T-helper 1 cell treated with Interleukin-12 subunit alpha and Interleukin-12 subunit beta and Interleukin-4 antibody, amounts not matched to agents 30 μg/mL and 1 μg/mL, for 36 hours (primary cell): ENCODE results near the gene KISS1R.
A peak's percentile ranks its signal among the peaks of the same experiment; 100 is the strongest.

Experiments
- H3K27ac Mint-ChIP-seq: one replicate; pipeline ENCODE4 v1.8.0; 2021; ENCODE audit warnings: mild to moderate bottlenecking, mixed read lengths
- H3K27me3 Mint-ChIP-seq: one replicate; pipeline ENCODE4 v1.8.0; 2021; ENCODE audit warnings: low read depth, mixed read lengths
- H3K36me3 Mint-ChIP-seq: one replicate; pipeline ENCODE4 v1.8.0; 2021; ENCODE audit warnings: low read depth, mixed read lengths
- H3K4me1 Mint-ChIP-seq: one replicate; pipeline ENCODE4 v1.8.0; 2021; ENCODE audit warnings: low read depth, mixed read lengths
- H3K4me3 Mint-ChIP-seq: one replicate; pipeline ENCODE4 v1.8.0; 2021; ENCODE audit warnings: mild to moderate bottlenecking, moderate library complexity, mixed read lengths
- H3K9me3 Mint-ChIP-seq: one replicate; pipeline ENCODE4 v1.8.0; 2021; ENCODE audit warnings: mixed read lengths

Gene KISS1R

DNA sequence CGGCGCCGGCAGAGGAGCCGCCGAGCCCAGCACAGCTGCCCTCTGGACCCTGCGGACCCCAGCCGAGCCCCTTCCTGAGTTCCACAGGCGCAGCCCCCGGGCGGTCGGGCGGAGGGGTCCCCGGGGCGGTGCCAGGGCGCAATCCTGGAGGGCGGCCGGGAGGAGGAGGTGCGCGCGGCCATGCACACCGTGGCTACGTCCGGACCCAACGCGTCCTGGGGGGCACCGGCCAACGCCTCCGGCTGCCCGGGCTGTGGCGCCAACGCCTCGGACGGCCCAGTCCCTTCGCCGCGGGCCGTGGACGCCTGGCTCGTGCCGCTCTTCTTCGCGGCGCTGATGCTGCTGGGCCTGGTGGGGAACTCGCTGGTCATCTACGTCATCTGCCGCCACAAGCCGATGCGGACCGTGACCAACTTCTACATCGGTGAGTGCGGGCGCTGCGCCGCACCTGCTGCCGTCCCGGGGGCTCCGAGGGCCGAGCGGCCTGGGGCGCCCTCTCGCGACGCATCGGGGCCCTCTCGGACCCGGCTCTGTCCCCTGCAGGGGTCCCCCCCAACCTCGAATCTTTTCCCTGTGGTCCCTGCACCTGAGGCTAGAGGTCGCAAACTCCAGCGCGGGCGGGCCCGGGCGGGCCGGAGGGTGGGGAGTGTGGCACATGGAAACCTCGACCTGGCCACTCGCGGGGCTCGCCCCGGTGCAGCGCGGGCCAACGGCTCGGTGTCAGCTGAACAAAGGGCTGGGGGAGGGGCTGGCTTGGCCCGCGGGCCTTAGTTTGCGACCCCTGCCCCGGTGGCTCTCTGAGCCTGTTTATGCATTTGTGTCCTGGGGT is at the start of gene KISS1R:
Gene KISS1R (plus strand): TSS at position 11 of the 829 bp plus-strand sequence. CDS start 170 bp downstream, at position 181.
- Mint-ChIP-seq H3K36me3 (peaks cover 1% of the 10 kb centered on the region), H3K4me3 (peak within 1 kb of the TSS; percentile 63), H3K27me3 (peaks cover 3% of the 10 kb centered on the region), H3K9me3 (no peaks in the 10 kb centered on the region), H3K27ac (peak within 1 kb of the TSS; percentile 63), H3K4me1 (peaks cover 15% of the 10 kb centered on the region)

DNA sequence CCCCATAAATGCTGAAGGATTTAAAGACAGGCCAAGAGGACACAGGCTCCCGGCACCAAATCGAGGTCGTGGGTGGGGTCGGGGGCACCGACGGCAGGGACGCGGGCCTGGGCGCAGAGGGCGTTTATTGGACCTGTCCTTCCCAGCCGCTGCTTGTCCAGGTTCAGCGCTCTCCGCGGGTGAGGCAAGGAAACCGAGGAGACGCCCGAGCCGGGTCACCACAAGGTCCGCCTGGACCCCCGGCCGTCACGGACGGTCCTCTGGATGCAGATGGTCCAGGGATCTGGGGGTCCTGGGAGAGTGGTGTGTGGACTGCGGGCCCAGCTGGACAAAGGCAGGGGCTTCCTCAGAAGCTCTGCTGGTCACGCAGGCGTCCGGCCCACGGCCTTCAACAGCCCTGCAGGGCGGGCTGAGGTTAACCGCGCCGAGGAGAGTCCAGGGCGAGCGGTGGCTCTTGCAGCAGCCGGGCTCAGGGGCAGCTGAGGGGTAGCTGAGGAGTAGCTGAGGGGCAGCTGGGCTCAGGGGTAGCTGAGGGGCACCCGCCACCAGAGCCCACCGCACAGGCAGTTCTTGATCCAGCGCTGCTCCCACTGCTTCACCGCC is 49.2 kb upstream of the KISS1R start:
- H3K36me3 Mint-ChIP-seq = peaks cover 15% of the 10 kb centered on the region
- no peak overlapping the region for H3K27ac Mint-ChIP-seq
- H3K4me3 Mint-ChIP-seq = no peak overlapping the region
- peaks cover 5% of the 10 kb centered on the region for H3K4me1 Mint-ChIP-seq
- H3K9me3 Mint-ChIP-seq = no peaks in the 10 kb centered on the region
- H3K27me3 Mint-ChIP-seq = no peaks in the 10 kb centered on the region

DNA sequence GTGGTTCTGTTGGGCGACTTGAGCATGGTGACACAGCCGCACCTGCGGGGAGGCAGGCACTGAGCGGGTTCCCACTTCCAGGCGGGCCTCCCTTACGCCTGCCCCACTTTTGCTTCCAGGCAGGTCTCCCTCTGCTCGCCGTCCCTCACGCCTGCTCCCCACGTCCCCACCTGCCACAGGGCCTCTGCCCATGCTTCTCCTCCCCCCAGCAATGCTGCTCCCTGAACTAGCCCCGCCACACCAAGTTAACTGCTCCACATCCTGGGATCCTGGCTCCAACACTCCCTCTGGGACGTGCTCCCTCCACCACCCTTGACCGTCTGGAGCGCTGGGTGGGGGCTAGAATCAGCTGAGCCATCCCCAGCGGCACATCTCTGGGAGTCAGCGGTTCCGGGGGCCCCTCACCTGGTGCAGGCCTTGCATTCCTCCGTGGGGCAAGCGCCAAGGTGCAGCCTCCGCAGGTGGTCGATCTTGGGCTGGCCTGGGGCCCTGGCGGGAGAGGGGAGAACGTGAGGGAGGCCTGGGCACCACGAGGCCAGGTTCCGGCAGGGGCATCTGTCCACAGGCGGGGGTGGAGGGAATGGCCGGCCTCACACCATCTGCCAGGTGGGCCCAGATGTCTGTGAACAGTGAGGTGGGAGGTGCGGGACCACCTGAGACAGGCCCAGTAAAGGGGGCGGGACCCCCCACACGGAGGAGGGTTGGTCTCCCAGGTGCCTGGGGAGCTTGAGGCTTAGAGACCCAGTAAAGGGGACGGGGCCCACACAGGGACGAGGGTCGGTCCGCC is 48.5 kb upstream of the KISS1R start:
- Mint-ChIP-seq H3K27me3 (no peaks in the 10 kb centered on the region), H3K4me1 (peaks cover 5% of the 10 kb centered on the region), H3K36me3 (peaks cover 15% of the 10 kb centered on the region), H3K27ac (no peak overlapping the region), H3K9me3 (no peaks in the 10 kb centered on the region), H3K4me3 (no peak overlapping the region)

DNA sequence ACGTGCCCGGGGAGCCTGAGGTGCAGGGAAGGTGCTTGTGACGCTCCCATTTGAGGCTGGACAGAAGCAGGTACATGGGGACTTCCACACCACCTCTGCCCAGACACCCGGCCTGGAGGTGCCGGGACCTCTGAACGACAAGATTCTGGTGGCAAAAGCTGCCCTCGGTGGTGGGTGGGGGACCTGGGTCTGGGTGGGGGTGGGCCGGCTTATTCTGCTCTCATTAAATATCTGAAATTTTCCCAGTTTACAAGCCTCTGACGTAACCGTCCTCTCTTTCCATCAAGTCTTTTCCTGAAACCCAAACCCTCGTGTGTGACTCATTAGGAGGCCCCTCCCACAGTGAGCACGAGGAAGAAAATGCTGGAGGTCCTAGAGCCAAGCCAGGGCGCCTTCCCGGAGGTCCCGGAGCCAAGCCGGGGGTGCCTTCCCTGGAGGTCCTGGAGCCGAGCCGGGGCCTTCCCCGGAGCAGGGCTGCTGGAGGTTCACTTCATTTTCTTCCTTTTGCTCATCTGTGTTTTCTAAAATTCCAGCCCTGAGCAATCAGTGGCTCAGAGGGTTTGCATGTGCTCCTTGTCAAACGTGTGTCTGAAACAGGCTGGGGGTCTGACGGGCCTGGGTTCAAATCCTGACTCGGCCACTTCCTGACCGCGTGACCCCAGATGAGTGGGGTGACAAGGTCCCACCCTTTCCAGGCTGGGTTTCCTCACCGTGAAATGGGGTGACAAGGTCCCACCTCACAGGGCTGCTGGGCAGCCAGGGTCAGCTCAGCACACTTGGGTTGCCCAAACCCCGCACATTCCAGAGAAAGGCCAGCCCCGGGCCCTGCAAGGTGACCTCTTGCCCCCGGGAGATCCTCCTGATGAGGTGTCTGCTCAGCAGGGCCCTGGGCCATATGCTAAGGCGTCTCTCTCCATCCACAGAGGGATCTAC is 47.6 kb upstream of the KISS1R start:
- H3K27ac Mint-ChIP-seq = no peak overlapping the region
- no peaks in the 10 kb centered on the region for H3K9me3 Mint-ChIP-seq
- H3K36me3 Mint-ChIP-seq = peaks cover 15% of the 10 kb centered on the region
- H3K27me3 Mint-ChIP-seq = no peaks in the 10 kb centered on the region
- peaks cover 5% of the 10 kb centered on the region for H3K4me1 Mint-ChIP-seq
- no peak overlapping the region for H3K4me3 Mint-ChIP-seq

DNA sequence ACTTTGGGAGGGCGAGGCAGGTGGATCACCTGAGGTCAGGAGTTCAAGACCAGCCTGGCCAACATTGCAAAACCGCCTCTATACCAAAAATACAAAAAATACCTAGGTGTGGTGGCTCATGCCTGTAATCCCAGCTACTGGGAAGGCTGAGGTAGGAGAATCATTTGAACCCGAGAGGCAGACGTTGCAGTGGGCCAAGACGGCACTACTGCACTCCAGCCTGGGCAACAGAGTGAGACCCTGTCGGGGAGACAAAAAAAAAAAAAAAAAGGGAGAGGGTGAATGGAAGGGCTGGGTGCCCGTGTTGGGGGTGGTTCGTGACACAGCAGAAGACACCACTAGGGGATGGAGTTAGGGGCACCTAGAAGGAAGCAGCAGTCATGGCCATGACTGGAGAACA is 46.8 kb upstream of the KISS1R start:
- H3K4me1 Mint-ChIP-seq = peaks cover 5% of the 10 kb centered on the region
- H3K4me3 Mint-ChIP-seq = no peak overlapping the region
- H3K9me3 Mint-ChIP-seq = no peaks in the 10 kb centered on the region
- H3K27me3 Mint-ChIP-seq = no peaks in the 10 kb centered on the region
- peaks cover 15% of the 10 kb centered on the region for H3K36me3 Mint-ChIP-seq
- H3K27ac Mint-ChIP-seq = peak overlapping the region; percentile 60

DNA sequence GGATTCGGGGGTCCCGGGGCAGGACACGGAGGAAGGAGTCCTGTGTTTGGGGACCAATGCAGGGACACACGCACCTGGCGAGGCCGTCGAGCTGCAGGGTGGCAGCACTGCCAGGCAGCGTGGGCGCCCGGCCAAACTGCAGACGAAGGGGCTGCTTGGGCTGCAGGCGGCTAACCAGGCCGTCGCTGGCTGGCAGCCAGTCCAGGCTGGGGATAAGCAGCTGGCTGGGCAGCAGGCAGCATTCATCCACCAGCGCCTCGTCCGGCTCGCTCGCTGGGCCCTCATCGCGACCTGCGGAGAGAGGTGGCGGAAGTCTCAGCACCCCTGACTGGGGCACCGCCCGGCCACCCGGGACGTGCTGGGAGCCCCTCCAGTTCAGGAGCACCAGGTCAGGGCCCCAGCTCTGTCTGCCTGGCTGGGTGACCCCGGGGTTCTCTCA is 46.2 kb upstream of the KISS1R start:
- Mint-ChIP-seq H3K4me3 (no peak overlapping the region), H3K9me3 (no peaks in the 10 kb centered on the region), H3K27ac (no peak overlapping the region), H3K4me1 (peaks cover 5% of the 10 kb centered on the region), H3K27me3 (no peaks in the 10 kb centered on the region), H3K36me3 (peaks cover 13% of the 10 kb centered on the region)

DNA sequence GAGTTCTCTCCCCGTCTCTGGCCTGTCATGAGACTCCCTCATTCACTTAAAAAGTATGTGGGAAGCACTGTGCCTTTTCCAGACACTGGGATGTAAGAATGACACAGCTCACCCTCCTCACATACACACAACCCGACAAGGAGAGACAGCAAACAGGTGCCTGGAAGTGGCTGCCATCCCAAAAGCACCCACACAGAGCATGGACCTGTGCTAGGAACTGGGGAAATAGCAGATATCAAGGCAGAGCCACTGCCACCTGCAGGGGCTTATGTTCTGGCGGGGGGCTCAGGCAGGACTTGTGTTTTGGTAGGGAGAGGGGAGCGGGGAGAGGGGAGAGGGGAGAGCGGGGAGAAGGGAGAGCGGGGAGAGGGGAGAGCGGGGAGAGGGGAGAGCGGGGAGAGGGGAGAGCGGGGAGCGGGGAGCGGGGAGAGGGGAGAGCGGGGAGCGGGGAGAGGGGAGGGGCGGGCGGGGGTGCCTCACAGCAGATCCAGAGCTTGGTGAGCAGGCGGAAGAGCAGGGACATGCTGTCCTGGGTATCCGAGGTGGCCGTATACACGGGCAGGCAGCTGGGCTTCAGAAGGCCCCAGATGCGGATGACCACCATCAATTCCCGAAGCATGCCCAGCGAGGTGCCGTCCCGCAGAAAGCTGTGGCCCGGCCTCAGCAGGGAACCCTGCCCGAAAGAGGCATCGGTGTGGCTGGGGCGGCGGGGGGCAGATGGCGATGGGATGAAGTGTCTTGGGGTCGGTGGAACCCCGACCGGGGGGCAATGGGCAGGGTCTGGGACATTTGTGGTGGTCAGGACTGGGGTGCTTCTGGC is 45.5 kb upstream of the KISS1R start:
- Mint-ChIP-seq H3K4me1 (peaks cover 5% of the 10 kb centered on the region), H3K27ac (peak overlapping the region; percentile 86), H3K36me3 (peaks cover 14% of the 10 kb centered on the region), H3K4me3 (peak overlapping the region; percentile 77), H3K9me3 (no peaks in the 10 kb centered on the region), H3K27me3 (no peaks in the 10 kb centered on the region)

DNA sequence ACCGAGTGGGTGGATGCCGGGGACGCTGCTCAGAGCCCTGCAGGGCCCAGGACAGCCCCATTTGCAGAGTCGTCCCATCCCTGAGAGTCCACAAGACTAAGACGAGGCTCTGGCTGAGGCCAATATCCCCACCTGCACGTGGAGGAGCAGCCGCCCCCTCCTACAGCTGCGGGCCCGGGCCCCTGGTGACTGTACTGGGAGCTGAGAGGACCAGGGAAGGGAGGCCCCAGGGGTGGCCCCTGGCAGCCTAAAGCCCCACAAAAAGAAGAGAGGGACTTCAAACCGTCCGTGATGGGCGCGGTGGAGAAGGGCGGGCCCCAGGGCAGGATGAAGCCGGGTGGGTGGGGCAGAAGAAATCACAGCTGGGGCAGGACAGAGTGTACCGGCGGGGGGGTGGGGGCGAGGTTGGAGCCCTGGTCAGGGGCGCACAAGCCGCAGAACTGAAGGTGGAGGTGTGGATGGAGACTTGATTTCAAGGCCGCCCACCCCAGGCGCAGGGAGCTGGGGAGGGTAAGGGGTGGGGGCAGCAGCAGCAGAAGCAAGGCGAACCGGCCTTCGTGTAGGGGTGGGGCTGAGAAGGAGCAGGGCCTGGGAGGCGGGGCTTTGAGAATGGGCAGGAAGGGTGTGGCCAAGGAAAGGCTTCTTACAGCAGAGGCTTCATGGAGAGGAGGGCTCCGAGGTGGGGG is 44.7 kb upstream of the KISS1R start:
- H3K27ac Mint-ChIP-seq = peak overlapping the region; percentile 86
- H3K27me3 Mint-ChIP-seq = no peaks in the 10 kb centered on the region
- peak overlapping the region; percentile 77 for H3K4me3 Mint-ChIP-seq
- peaks cover 5% of the 10 kb centered on the region for H3K4me1 Mint-ChIP-seq
- H3K36me3 Mint-ChIP-seq = peaks cover 12% of the 10 kb centered on the region
- no peaks in the 10 kb centered on the region for H3K9me3 Mint-ChIP-seq

DNA sequence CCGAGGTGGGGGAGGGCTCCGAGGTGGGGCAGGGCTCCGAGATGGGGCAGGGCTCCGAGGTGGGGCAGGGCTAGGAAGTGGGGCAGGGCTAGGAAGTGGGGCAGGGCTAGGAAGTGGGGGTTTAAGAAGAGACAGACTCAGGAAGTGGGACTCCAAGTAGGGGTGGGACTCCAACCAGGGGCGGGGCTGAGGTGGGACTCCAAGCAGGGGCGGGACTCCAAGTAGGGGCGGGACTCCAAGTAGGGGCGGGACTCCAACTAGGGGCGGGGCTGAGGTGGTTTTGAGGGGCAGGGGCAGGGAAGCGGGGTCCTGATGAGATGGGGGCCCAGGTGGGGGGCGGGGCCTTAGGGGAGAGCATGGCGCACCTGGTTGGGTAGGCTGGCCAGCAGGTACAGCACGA is 44.0 kb upstream of the KISS1R start:
- H3K27ac Mint-ChIP-seq = peak overlapping the region; percentile 83
- H3K36me3 Mint-ChIP-seq = peaks cover 9% of the 10 kb centered on the region
- H3K4me1 Mint-ChIP-seq = peaks cover 5% of the 10 kb centered on the region
- no peaks in the 10 kb centered on the region for H3K9me3 Mint-ChIP-seq
- H3K27me3 Mint-ChIP-seq = no peaks in the 10 kb centered on the region
- H3K4me3 Mint-ChIP-seq = peak overlapping the region; percentile 64

DNA sequence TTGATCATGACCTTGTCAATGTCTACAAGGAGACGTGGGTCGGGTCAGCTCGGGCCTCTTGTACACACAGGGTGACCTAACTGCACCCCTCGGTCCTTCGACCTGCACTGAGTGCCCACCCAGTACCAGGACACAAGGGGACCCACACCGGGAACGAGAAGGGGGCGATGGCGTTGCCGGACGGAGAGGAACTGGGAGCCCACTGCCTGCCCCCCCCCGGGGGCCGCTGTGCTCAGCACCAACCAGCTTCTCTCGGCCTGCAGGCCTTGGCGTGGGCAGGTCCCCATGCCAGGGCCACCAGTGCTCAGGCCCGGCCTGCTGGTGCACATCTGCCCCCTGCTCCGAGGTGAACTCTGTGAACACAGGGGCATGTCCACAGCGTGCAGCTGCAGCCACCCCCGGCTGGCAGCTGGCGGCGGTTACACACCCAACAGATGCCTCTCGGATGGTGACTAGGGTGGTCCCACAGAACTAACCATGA is 43.5 kb upstream of the KISS1R start:
- Mint-ChIP-seq H3K9me3 (no peaks in the 10 kb centered on the region), H3K4me1 (peaks cover 5% of the 10 kb centered on the region), H3K27ac (no peak overlapping the region), H3K27me3 (no peaks in the 10 kb centered on the region), H3K36me3 (peaks cover 9% of the 10 kb centered on the region), H3K4me3 (no peak overlapping the region)

DNA sequence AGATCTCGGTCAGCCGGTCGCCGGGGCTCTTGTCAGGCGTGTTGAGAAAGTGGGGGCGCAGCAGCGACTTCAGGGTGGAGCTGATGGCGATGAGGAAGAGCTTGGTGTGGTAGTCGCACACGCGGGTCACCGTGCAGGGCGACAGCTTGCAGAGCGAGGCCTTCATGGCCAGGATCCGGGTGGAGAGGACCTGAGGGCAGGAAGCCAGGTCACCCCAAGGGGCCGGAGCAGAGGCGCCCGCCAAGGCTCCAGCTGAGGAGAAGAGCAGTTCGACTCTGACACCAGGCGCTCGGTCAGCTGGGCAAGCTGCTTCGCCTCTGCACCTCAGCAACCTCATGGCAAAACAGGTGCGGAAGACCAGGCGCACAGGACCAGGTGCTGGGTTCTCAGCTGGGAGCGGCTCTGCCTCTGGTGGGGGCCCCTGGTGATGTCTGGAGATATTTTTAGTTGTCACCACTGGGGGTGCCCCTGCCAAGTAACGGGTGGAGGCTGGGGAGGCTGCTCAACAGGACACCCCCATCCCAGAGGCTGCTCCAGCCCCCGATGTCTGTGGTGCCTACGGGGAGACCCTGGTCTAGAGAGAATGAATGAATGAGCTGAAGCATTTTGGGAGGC is 41.8 kb upstream of the KISS1R start:
- Mint-ChIP-seq H3K36me3 (peaks cover 8% of the 10 kb centered on the region), H3K9me3 (no peaks in the 10 kb centered on the region), H3K27ac (no peak overlapping the region), H3K4me3 (no peak overlapping the region), H3K4me1 (peaks cover 5% of the 10 kb centered on the region), H3K27me3 (no peaks in the 10 kb centered on the region)

DNA sequence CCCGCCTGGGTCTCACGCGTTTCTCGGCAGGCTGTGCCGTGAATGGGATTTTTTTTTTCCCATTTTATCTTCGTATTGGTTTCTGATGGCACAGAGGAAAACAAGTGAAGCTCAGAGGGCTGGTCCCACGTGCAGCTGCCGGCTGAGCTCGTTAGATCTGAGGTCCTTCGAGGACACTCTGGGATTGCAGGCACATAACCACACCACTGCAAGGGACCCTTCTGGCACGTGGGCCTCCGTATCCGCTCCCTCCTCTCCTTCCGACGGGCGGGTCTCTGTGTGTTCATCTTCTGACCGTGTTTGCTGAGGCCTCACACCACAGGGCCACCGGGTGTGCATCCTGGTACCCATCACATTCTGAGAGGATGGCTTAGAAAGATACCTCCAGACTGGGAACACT is 41.0 kb upstream of the KISS1R start:
- Mint-ChIP-seq H3K36me3 (peaks cover 7% of the 10 kb centered on the region), H3K27me3 (no peaks in the 10 kb centered on the region), H3K9me3 (no peaks in the 10 kb centered on the region), H3K4me3 (no peak overlapping the region), H3K4me1 (peaks cover 5% of the 10 kb centered on the region), H3K27ac (no peak overlapping the region)
